Measurements from ENCODE around the gene WNT9A.

The WNT9A gene

GRCh38 chr1:227893949-227894721, 53.6 kb downstream of the WNT9A start:
- TF ChIP-seq CTCF (IDR thresholded peaks at IDR 0.05) = no peak

GRCh38 chr1:227893300-227893948, 54.3 kb downstream of the WNT9A start:
- TF ChIP-seq CTCF (IDR thresholded peaks at IDR 0.05) = no peak

GRCh38 chr1:227892489-227893299, 55.0 kb downstream of the WNT9A start:
- no peak for TF ChIP-seq CTCF (IDR thresholded peaks at IDR 0.05)

GRCh38 chr1:227891955-227892488, 55.7 kb downstream of the WNT9A start:
- TF ChIP-seq CTCF (IDR thresholded peaks at IDR 0.05) = no peak

GRCh38 chr1:227891223-227891954, 56.3 kb downstream of the WNT9A start:
- no peak for TF ChIP-seq CTCF (IDR thresholded peaks at IDR 0.05)

GRCh38 chr1:227890451-227891222, 57.1 kb downstream of the WNT9A start:
- TF ChIP-seq CTCF (IDR thresholded peaks at IDR 0.05) = no peak

Data from LNCAP (cell line).